Measurements from ENCODE around the gene NME7. TPM values are rescaled to one million over a fixed set of nuclear protein-coding genes. Genes with fewer than 3 reads are reported as not detected.

The NME7 gene
- polyA plus RNA-seq, 1 of the 3 experiments (the other 2 are of a cell fraction) = 13.7 TPM

GRCh38 chr1:169368406-169368769 lies 791 bp upstream of the NME7 start:
- CTCF ChIA-PET = interaction anchor here (0.6 to 2.1 kb wide), 11 partner anchors 8 to 1026 kb away, joined by 3 to 12 read pairs (median 3); no protein-coding TSS in a partner anchor
- no peaks in the 10 kb centered on the region for H3K9me2 ChIP-seq
- no peak for TF ChIP-seq TAF1 (IDR thresholded peaks at IDR 0.05; ENCODE audit: borderline replicate concordance, low read depth, low read length)
- TF ChIP-seq PBX3 (IDR thresholded peaks at IDR 0.05) = no peak
- TF ChIP-seq FOXM1 (IDR thresholded peaks at IDR 0.05; ENCODE audit: low read depth) = no peak
- TF ChIP-seq NRF1 (IDR thresholded peaks at IDR 0.05; ENCODE audit: low read depth, low read length) = no peak
- TF ChIP-seq MXI1 (IDR thresholded peaks at IDR 0.05; ENCODE audit: low read depth, low read length) = no peak
- no peak for TF ChIP-seq SMC3 (IDR thresholded peaks at IDR 0.05; ENCODE audit: low read depth, low read length)
- no peak for TF ChIP-seq JUND (IDR thresholded peaks at IDR 0.05)
- TF ChIP-seq GATA2 (CRISPR knock-in tag; IDR thresholded peaks at IDR 0.05) = no peak
- no peak for TF ChIP-seq YY1 (IDR thresholded peaks at IDR 0.05; ENCODE audit: low read depth)
- no peak for TF ChIP-seq USF2 (IDR thresholded peaks at IDR 0.05; ENCODE audit: borderline replicate concordance, low read depth, low read length)
- TF ChIP-seq RFX5 (IDR thresholded peaks at IDR 0.05; ENCODE audit: low read length) = no peak
- no peak for TF ChIP-seq USF1 (IDR thresholded peaks at IDR 0.05; ENCODE audit: borderline replicate concordance, low read depth)
- no peak for TF ChIP-seq FOSL2 (IDR thresholded peaks at IDR 0.05; ENCODE audit: borderline replicate concordance, low read depth)
- H3K36me3 ChIP-seq (replicated peaks in 1 of 2; ENCODE audit: control insufficient read depth in 1 of 2, insufficient read depth in 2 of 2, low read length in 1 of 2) = peaks cover 33 to 44% of the 10 kb centered on the region in 2 experiments
- H3K27ac ChIP-seq (ENCODE audit: low read depth in 2 of 2, low read length in 1 of 2) = peak overlapping the region; percentile 90 to 98
- H2AFZ ChIP-seq (ENCODE audit: low read depth) = peak overlapping the region; percentile 68
- peaks cover 7 to 25% of the 10 kb centered on the region in 2 experiments; a peak in 3 of 4 replicates for H3K4me1 ChIP-seq (ENCODE audit: control insufficient read depth in 1 of 2, insufficient read depth in 2 of 2, low read depth in 1 of 2, low read length in 1 of 2)
- H3K9me3 ChIP-seq = no peaks in the 10 kb centered on the region
- POLR2A ChIA-PET = interaction anchor here (0.6 to 1.7 kb wide), 5 partner anchors 13 to 262 kb away, joined by 3 to 5 read pairs (median 3); partner anchors contain the start of genes CCDC181 and SLC19A2
- H3K79me2 ChIP-seq (ENCODE audit: insufficient read depth) = peaks cover 91% of the 10 kb centered on the region
- peak overlapping the region; percentile 84 to 96 for H3K4me3 ChIP-seq (ENCODE audit: low read depth in 2 of 2, low read length in 1 of 2)
- peaks cover 4% of the 10 kb centered on the region for H3F3A ChIP-seq (replicated peaks; ENCODE audit: insufficient read depth)
- H3K9ac ChIP-seq = peak overlapping the region; percentile 75
- DNase-seq = peak; percentile 4
- H3K27me3 ChIP-seq (ENCODE audit: insufficient read depth) = no peaks in the 10 kb centered on the region
- peak overlapping the region; percentile 79 for H3K4me2 ChIP-seq
- under 1% methylated on average over 16 of the region's 16 CpGs for WGBS (ENCODE audit: low lambda C conversion rate)
- no peaks in the 10 kb centered on the region for H4K20me1 ChIP-seq (ENCODE audit: insufficient read depth)

GRCh38 chr1:169367096-169367685 lies 406 bp downstream of the NME7 start:
- ChIA-PET CTCF (interaction anchor here (0.7 to 2.1 kb wide), 7 partner anchors 15 to 1024 kb away, joined by 3 to 12 read pairs (median 6); no protein-coding TSS in a partner anchor), POLR2A (interaction anchor here (0.5 to 1.3 kb wide), 3 partner anchors 12 to 261 kb away, joined by 3 to 5 read pairs (median 3); no protein-coding TSS in a partner anchor)
- H3K79me2 ChIP-seq (ENCODE audit: insufficient read depth) = peaks cover 87% of the 10 kb centered on the region
- no peaks in the 10 kb centered on the region for H4K20me1 ChIP-seq (ENCODE audit: insufficient read depth)
- WGBS (ENCODE audit: low lambda C conversion rate) = 3% methylated on average over 15 of the region's 15 CpGs
- H3K9me3 ChIP-seq = no peaks in the 10 kb centered on the region
- H2AFZ ChIP-seq (ENCODE audit: low read depth) = peak overlapping the region; percentile 95
- peak overlapping the region; percentile 75 for H3K9ac ChIP-seq
- H3K4me2 ChIP-seq = peak overlapping the region; percentile 79
- no peaks in the 10 kb centered on the region for H3K9me2 ChIP-seq
- H3K27me3 ChIP-seq (ENCODE audit: insufficient read depth) = no peaks in the 10 kb centered on the region
- peaks cover 7 to 25% of the 10 kb centered on the region in 2 experiments; a peak in 3 of 4 replicates for H3K4me1 ChIP-seq (ENCODE audit: control insufficient read depth in 1 of 2, insufficient read depth in 2 of 2, low read depth in 1 of 2, low read length in 1 of 2)
- peak; percentile 3 for DNase-seq
- H3F3A ChIP-seq (replicated peaks; ENCODE audit: insufficient read depth) = peaks cover 12% of the 10 kb centered on the region
- H3K36me3 ChIP-seq (replicated peaks in 1 of 2; ENCODE audit: control insufficient read depth in 1 of 2, insufficient read depth in 2 of 2, low read length in 1 of 2) = peaks cover 23 to 35% of the 10 kb centered on the region in 2 experiments
- H3K27ac ChIP-seq (ENCODE audit: low read depth in 2 of 2, low read length in 1 of 2) = peak overlapping the region; percentile 58 to 90
- H3K4me3 ChIP-seq (ENCODE audit: low read depth in 2 of 2, low read length in 1 of 2) = peak overlapping the region; percentile 84 to 96
- no peak for TF ChIP-seq FOXM1 (IDR thresholded peaks at IDR 0.05; ENCODE audit: low read depth)
- TF ChIP-seq MXI1 (IDR thresholded peaks at IDR 0.05; ENCODE audit: low read depth, low read length) = no peak
- no peak for TF ChIP-seq REST (IDR thresholded peaks at IDR 0.05; ENCODE audit: low read depth, low read length)
- no peak for TF ChIP-seq ZBTB33 (IDR thresholded peaks at IDR 0.05; ENCODE audit: borderline replicate concordance, low read depth)
- TF ChIP-seq GATA2 (CRISPR knock-in tag; IDR thresholded peaks at IDR 0.05) = peak; percentile 28; the same call in 1 of the 2 replicates
- TF ChIP-seq FOXJ3 (CRISPR knock-in tag; IDR thresholded peaks at IDR 0.05) = no peak

Data from SK-N-SH (cell line).